HG02763 (cell line): ENCODE data around the gene HDGFL2.

Experiments used
- ATAC-seq: cut with Tn5 transposase; IDR thresholded peaks from one replicate; pipeline ENCODE4 v1.9.1; 2021; ENCODE audit warnings: mild to moderate bottlenecking, moderate library complexity; ENCODE audit not compliant: unreplicated experiment

HDGFL2 gene

GRCh38 chr19:4496304-4496703 lies 24.2 kb downstream of the HDGFL2 start:
- no peak for ATAC-seq

- ATAC-seq, result no peak
These were observed 25.8 kb downstream of the HDGFL2 start for GRCh38 chr19:4497770-4498389.

GRCh38 chr19:4498694-4499093 lies 26.6 kb downstream of the HDGFL2 start:
- ATAC-seq, result no peak

- ATAC-seq, result no peak
These were observed 27.2 kb downstream of the HDGFL2 start for GRCh38 chr19:4499318-4499717.

- no peak for ATAC-seq
These were observed 27.8 kb downstream of the HDGFL2 start for GRCh38 chr19:4499855-4500254.

- no peak for ATAC-seq
These were observed 28.9 kb downstream of the HDGFL2 start for GRCh38 chr19:4500841-4501591.

- no peak for ATAC-seq
These were observed 29.6 kb downstream of the HDGFL2 start for GRCh38 chr19:4501691-4502090.

GRCh38 chr19:4502282-4503131 lies 30.4 kb downstream of the HDGFL2 start:
- ATAC-seq, result no peak

- ATAC-seq, result no peak
These were observed 31.2 kb downstream of the HDGFL2 start for GRCh38 chr19:4503132-4503824.

GRCh38 chr19:4503825-4504170 lies 31.7 kb downstream of the HDGFL2 start:
- ATAC-seq, result no peak

GRCh38 chr19:4504297-4504701 lies 32.2 kb downstream of the HDGFL2 start:
- ATAC-seq, result no peak

GRCh38 chr19:4504891-4505569 lies 32.9 kb downstream of the HDGFL2 start:
- ATAC-seq, result no peak

GRCh38 chr19:4505570-4506448 lies 33.7 kb downstream of the HDGFL2 start:
- no peak for ATAC-seq

- ATAC-seq, result no peak
These were observed 34.5 kb downstream of the HDGFL2 start for GRCh38 chr19:4506449-4507149.

GRCh38 chr19:4507150-4507452 lies 35.0 kb downstream of the HDGFL2 start:
- no peak for ATAC-seq

- ATAC-seq, result no peak
These were observed 35.7 kb downstream of the HDGFL2 start for GRCh38 chr19:4507804-4508203.

- ATAC-seq, result no peak
These were observed 36.6 kb downstream of the HDGFL2 start for GRCh38 chr19:4508698-4509097.

- no peak for ATAC-seq
These were observed 38.5 kb downstream of the HDGFL2 start for GRCh38 chr19:4510435-4511255.
